H9 (cell line): ENCODE results near the gene TEX54. TPM values are rescaled to one million over a fixed set of nuclear protein-coding genes. Genes with fewer than 3 reads are reported as not detected.
A peak's percentile ranks its signal among the peaks of the same experiment; 100 is the strongest.

Experiments
- DNase-seq: peaks from one replicate; pipeline ENCODE4 v3.0.0-alpha.2; 2017
- H2AFZ ChIP-seq: one replicate; pipeline ENCODE4 v1.6.1; 2013; ENCODE audit warnings: mild to moderate bottlenecking, low read length, control low read depth, moderate library complexity
- H2AK5ac ChIP-seq: 2 replicates; pipeline ENCODE4 v1.6.1; 2013; ENCODE audit warnings: low read length, control low read depth, mixed read lengths; ENCODE audit not compliant: insufficient read length
- H2BK120ac ChIP-seq: one replicate; pipeline ENCODE4 v1.6.1; 2013; ENCODE audit warnings: low read depth, mild to moderate bottlenecking, low read length, control low read depth, inconsistent platforms; ENCODE audit not compliant: poor library complexity, severe bottlenecking
- H2BK12ac ChIP-seq: 2 replicates; pipeline ENCODE4 v1.6.1; 2013; ENCODE audit warnings: low read length, control low read depth, mixed read lengths, low read depth; ENCODE audit not compliant: insufficient read length
- H2BK15ac ChIP-seq: 2 replicates; pipeline ENCODE4 v1.6.1; 2013; ENCODE audit warnings: low read depth, low read length, control low read depth
- H2BK20ac ChIP-seq: one replicate; pipeline ENCODE4 v1.6.1; 2013; ENCODE audit warnings: low read depth, mild to moderate bottlenecking, low read length, control low read depth, inconsistent platforms; ENCODE audit not compliant: poor library complexity, severe bottlenecking
- H2BK5ac ChIP-seq: 2 replicates; pipeline ENCODE4 v1.6.1; 2013; ENCODE audit warnings: low read length, control low read depth, mixed read lengths; ENCODE audit not compliant: insufficient read length
- H3K14ac ChIP-seq: 2 replicates; pipeline ENCODE4 v1.6.1; 2013; ENCODE audit warnings: low read length, control low read depth; ENCODE audit not compliant: insufficient read depth
- H3K18ac ChIP-seq: 2 replicates; pipeline ENCODE4 v1.6.1; 2013; ENCODE audit warnings: low read depth, mild to moderate bottlenecking, mixed read lengths, low read length, control low read depth; ENCODE audit not compliant: insufficient read length
- H3K23ac ChIP-seq: 2 replicates; pipeline ENCODE4 v1.6.1; 2013; ENCODE audit warnings: low read length, control low read depth, mixed read lengths, low read depth; ENCODE audit not compliant: insufficient read length
- H3K23me2 ChIP-seq: 2 replicates; pipeline ENCODE4 v1.6.1; 2013; ENCODE audit warnings: low read depth, mild to moderate bottlenecking, mixed read lengths, low read length, control low read depth; ENCODE audit not compliant: insufficient read length, poor library complexity, severe bottlenecking
- H3K27ac ChIP-seq: 2 replicates; pipeline ENCODE4 v1.5.1; 2013; ENCODE audit warnings: low read length, control low read depth, mixed read lengths, low read depth; ENCODE audit not compliant: insufficient read length
- H3K27me3 ChIP-seq: 2 replicates; pipeline ENCODE4 v1.6.1; 2013; ENCODE audit warnings: low read length, control low read depth, inconsistent platforms; ENCODE audit not compliant: insufficient read depth
- H3K4ac ChIP-seq: 2 replicates; pipeline ENCODE4 v1.6.1; 2013; ENCODE audit warnings: low read depth, mild to moderate bottlenecking, control low read depth, inconsistent platforms, low read length, moderate library complexity
- H3K4me1 ChIP-seq: 2 replicates; pipeline ENCODE4 v1.6.1; 2013; ENCODE audit warnings: low read length, control low read depth, inconsistent platforms; ENCODE audit not compliant: insufficient read depth
- H3K4me2 ChIP-seq: 2 replicates; pipeline ENCODE4 v1.6.1; 2013; ENCODE audit warnings: low read length, control low read depth, mixed read lengths; ENCODE audit not compliant: insufficient read length, insufficient read depth
- H3K56ac ChIP-seq: 2 replicates; pipeline ENCODE4 v1.6.1; 2013; ENCODE audit warnings: low read depth, mild to moderate bottlenecking, mixed read lengths, low read length, control low read depth; ENCODE audit not compliant: insufficient read length
- H3K79me1 ChIP-seq: 2 replicates; pipeline ENCODE4 v1.6.1; 2013; ENCODE audit warnings: low read depth, mild to moderate bottlenecking, moderate library complexity, low read length, control low read depth, inconsistent platforms; ENCODE audit not compliant: insufficient read depth, poor library complexity, severe bottlenecking
- H3K79me2 ChIP-seq: 2 replicates; pipeline ENCODE4 v1.6.1; 2013; ENCODE audit warnings: low read length, control low read depth, inconsistent platforms; ENCODE audit not compliant: insufficient read depth
- H3K9ac ChIP-seq: 2 replicates; pipeline ENCODE4 v1.6.1; 2013; ENCODE audit warnings: low read length, control low read depth, mixed read lengths; ENCODE audit not compliant: insufficient read length; ENCODE audit errors: extremely low read depth
- H3K9me3 ChIP-seq: one replicate; pipeline ENCODE4 v1.6.1; 2013; ENCODE audit warnings: low read depth, low read length, inconsistent platforms; ENCODE audit not compliant: control insufficient read depth
- H3T11ph ChIP-seq: one replicate; pipeline ENCODE4 v1.6.1; 2013; ENCODE audit warnings: mild to moderate bottlenecking, low read length, control low read depth, inconsistent platforms
- H4K20me1 ChIP-seq: one replicate; pipeline ENCODE4 v1.6.1; 2013; ENCODE audit not compliant: control insufficient read depth, insufficient read length, insufficient read depth
- H4K5ac ChIP-seq: 2 replicates; pipeline ENCODE4 v1.6.1; 2013; ENCODE audit warnings: low read depth, mild to moderate bottlenecking, mixed read lengths, low read length, control low read depth; ENCODE audit not compliant: insufficient read length
- H4K8ac ChIP-seq: replicated peaks from 2 replicates; pipeline ENCODE4 v1.6.1; 2013; ENCODE audit warnings: low read length, control low read depth, mixed read lengths, low read depth; ENCODE audit not compliant: insufficient read length
- H4K91ac ChIP-seq: 2 replicates; pipeline ENCODE4 v1.6.1; 2013; ENCODE audit warnings: low read depth, mild to moderate bottlenecking, moderate library complexity, mixed read lengths, low read length, control low read depth; ENCODE audit not compliant: insufficient read length
- H3K27ac Mint-ChIP-seq, 3 experiments: 2 replicates in 2 of 3; 3 replicates in 1 of 3; pipeline ENCODE4 v1.8.0; 2020 to 2021; ENCODE audit warnings: mixed read lengths in 3 of 3, mild to moderate bottlenecking in 1 of 3, moderate library complexity in 1 of 3
- H3K27me3 Mint-ChIP-seq: 2 replicates; pipeline ENCODE4 v1.8.0; 2021; ENCODE audit warnings: low read depth, mild to moderate bottlenecking, moderate library complexity, mixed read lengths
- H3K36me3 Mint-ChIP-seq, 3 experiments: 2 replicates in 2 of 3; 3 replicates in 1 of 3; pipeline ENCODE4 v1.8.0; 2020 to 2021; ENCODE audit warnings: low read depth in 3 of 3, mixed read lengths in 3 of 3; ENCODE audit not compliant: insufficient read depth in 1 of 3
- H3K4me1 Mint-ChIP-seq, 2 experiments: 2 replicates each; pipeline ENCODE4 v1.8.0; 2020; ENCODE audit warnings: mixed read lengths in 2 of 2
- H3K4me3 Mint-ChIP-seq, 2 experiments: 2 replicates in 1 of 2; 3 replicates in 1 of 2; pipeline ENCODE4 v1.8.0; 2020 to 2021; ENCODE audit warnings: mild to moderate bottlenecking in 2 of 2, mixed read lengths in 2 of 2, moderate library complexity in 1 of 2
- H3K9me3 Mint-ChIP-seq, 2 experiments: 2 replicates in 1 of 2; 3 replicates in 1 of 2; pipeline ENCODE4 v1.8.0; 2020; ENCODE audit warnings: mild to moderate bottlenecking in 2 of 2, mixed read lengths in 2 of 2, moderate library complexity in 1 of 2
- WGBS: extraction: QIAGEN DNeasy Blood & Tissue Kit; methylation state at CpG from one replicate; pipeline ENCODE4 v1.1.7; 2013; ENCODE audit warnings: missing lambda C conversion rate, low lambda C conversion rate, mixed read lengths; ENCODE audit not compliant: insufficient read length; ENCODE audit errors: extremely low coverage; 5-methylcytosine and 5-hydroxymethylcytosine counted together
- total RNA-seq: library from RNA; stranded (reverse); gene quantifications from 2 replicates; pipeline ENCODE4 v1.2.1, GENCODE V29; 2021
- TF ChIP-seq, protein P1 (sequence below): fragments of 200-600 bp; sonication (generic); conservative IDR thresholded peaks from 3 replicates; pipeline ENCODE4 v1.8.0; 2021; ENCODE audit warnings: antibody characterized with exemption, mild to moderate bottlenecking

TEX54 gene
- total RNA-seq, 1 experiment from 2014 or later, result 1.2 TPM

DNA sequence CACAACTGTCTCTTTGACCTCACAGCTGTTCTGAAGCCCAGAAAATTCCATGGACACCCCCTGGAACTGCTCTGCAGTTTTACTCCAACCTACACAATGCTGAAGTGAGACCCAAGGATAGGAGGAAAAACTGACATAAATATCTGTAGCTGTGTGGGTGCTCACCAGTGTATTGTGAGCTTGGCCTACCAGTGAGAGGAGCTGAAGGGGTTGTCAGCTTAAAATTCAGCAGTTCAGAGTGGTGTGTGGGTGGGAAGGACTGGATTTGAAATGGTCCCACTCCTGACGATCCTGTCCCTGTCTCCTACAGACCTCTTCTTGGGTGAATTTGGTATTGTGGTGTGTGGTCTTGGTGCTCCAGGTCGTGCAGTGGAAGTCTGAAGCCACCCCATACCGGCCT is 43.1 kb downstream of the TEX54 start:
- Histone ChIP-seq H3T11ph (no peak overlapping the region), H2BK5ac (no peak overlapping the region), H3K23ac (no peak overlapping the region), H3K27me3 (no peaks in the 10 kb centered on the region), H4K20me1 (no peaks in the 10 kb centered on the region), H2BK12ac (no peak overlapping the region), H3K4ac (no peak overlapping the region), H2BK20ac (no peak overlapping the region), H2BK15ac (no peak overlapping the region), H4K8ac (no peak overlapping the region), H3K4me1 (no peaks in the 10 kb centered on the region), H3K79me1 (no peaks in the 10 kb centered on the region), H3K56ac (no peak overlapping the region), H3K18ac (no peak overlapping the region), H2AFZ (no peak overlapping the region), H2BK120ac (no peak overlapping the region), H3K23me2 (peaks cover 4% of the 10 kb centered on the region), H3K9ac (no peak overlapping the region), H2AK5ac (no peak overlapping the region), H3K9me3 (no peaks in the 10 kb centered on the region), H4K91ac (no peak overlapping the region), H3K27ac (no peak overlapping the region), H3K14ac (no peak overlapping the region), H4K5ac (no peak overlapping the region), H3K4me2 (no peak overlapping the region), H3K79me2 (no peaks in the 10 kb centered on the region; the same call in 1 of the 2 replicates)
- TF ChIP-seq, protein P1, sequence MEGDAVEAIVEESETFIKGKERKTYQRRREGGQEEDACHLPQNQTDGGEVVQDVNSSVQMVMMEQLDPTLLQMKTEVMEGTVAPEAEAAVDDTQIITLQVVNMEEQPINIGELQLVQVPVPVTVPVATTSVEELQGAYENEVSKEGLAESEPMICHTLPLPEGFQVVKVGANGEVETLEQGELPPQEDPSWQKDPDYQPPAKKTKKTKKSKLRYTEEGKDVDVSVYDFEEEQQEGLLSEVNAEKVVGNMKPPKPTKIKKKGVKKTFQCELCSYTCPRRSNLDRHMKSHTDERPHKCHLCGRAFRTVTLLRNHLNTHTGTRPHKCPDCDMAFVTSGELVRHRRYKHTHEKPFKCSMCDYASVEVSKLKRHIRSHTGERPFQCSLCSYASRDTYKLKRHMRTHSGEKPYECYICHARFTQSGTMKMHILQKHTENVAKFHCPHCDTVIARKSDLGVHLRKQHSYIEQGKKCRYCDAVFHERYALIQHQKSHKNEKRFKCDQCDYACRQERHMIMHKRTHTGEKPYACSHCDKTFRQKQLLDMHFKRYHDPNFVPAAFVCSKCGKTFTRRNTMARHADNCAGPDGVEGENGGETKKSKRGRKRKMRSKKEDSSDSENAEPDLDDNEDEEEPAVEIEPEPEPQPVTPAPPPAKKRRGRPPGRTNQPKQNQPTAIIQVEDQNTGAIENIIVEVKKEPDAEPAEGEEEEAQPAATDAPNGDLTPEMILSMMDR, result no peak
- WGBS, result no CpG with 5 or more reads among the region's 3 CpGs
- Mint-ChIP-seq H3K27me3 (no peaks in the 10 kb centered on the region; the same call in 1 of the 2 replicates), H3K36me3 (peaks cover 23 to 70% (median 45%) of the 10 kb centered on the region in 3 experiments; a peak in 6 of 7 replicates), H3K27ac (peak overlapping the region in 2 of 3 experiments; percentile 29 to 90; a peak in 3 of 7 replicates), H3K4me3 (peak overlapping the region; percentile 89 to 94; a peak in 4 of 5 replicates), H3K9me3 (no peaks in the 10 kb centered on the region; a peak in 1 of 5 replicates), H3K4me1 (peaks cover 27 to 37% of the 10 kb centered on the region in 2 experiments)
- DNase-seq, result no peak
